Skin epidermis (tissue), 12 donors: ENCODE data around the gene UBASH3B.

Source experiments
- H3K27ac ChIP-seq, 21 experiments: fragments of 200-600 bp; sonication (generic) in 11 of 21; one replicate each; pipeline ENCODE4 v1.5.0; 2020; ENCODE audit warnings: mild to moderate bottlenecking in 3 of 21, inconsistent platforms in 2 of 21, moderate library complexity in 2 of 21
- H3K4me3 ChIP-seq, 7 experiments: fragments of 200-600 bp; sonication (generic) in 2 of 7; one replicate each; pipeline ENCODE4 v1.5.0; 2020; ENCODE audit warnings: inconsistent platforms in 2 of 7, mild to moderate bottlenecking in 2 of 7, moderate library complexity in 1 of 7

UBASH3B gene

GRCh38 chr11:122796128-122796717 is 140.7 kb downstream of the UBASH3B start:
- no peak overlapping the region for H3K27ac ChIP-seq
- no peak overlapping the region for H3K4me3 ChIP-seq

- H3K27ac ChIP-seq, result no peak overlapping the region
- no peak overlapping the region for H3K4me3 ChIP-seq
Observed at GRCh38 chr11:122797651-122798050, 142.1 kb downstream of the UBASH3B start.

GRCh38 chr11:122799406-122800105 is 144.0 kb downstream of the UBASH3B start:
- H3K27ac ChIP-seq, result no peak overlapping the region
- no peak overlapping the region for H3K4me3 ChIP-seq

GRCh38 chr11:122802876-122803275 is 147.4 kb downstream of the UBASH3B start:
- peak overlapping the region in 17 of 21 experiments; percentile 19 to 81 (median 60) for H3K27ac ChIP-seq
- H3K4me3 ChIP-seq, result no peak overlapping the region

- H3K27ac ChIP-seq, result peak overlapping the region in 20 of 21 experiments; percentile 21 to 81 (median 61)
- H3K4me3 ChIP-seq, result no peak overlapping the region
Observed at GRCh38 chr11:122803306-122803705, 147.8 kb downstream of the UBASH3B start.

GRCh38 chr11:122803716-122804115 is 148.2 kb downstream of the UBASH3B start:
- Histone ChIP-seq H3K4me3 (no peak overlapping the region), H3K27ac (peak overlapping the region in 20 of 21 experiments; percentile 5 to 81 (median 60))

- no peak overlapping the region for H3K4me3 ChIP-seq
- peak overlapping the region in 19 of 21 experiments; percentile 5 to 81 (median 61) for H3K27ac ChIP-seq
Observed at GRCh38 chr11:122804161-122804560, 148.6 kb downstream of the UBASH3B start.

- Histone ChIP-seq H3K4me3 (no peak overlapping the region), H3K27ac (peak overlapping the region in 14 of 21 experiments; percentile 12 to 81 (median 64))
Observed at GRCh38 chr11:122804796-122805195, 149.3 kb downstream of the UBASH3B start.

- no peak overlapping the region for H3K4me3 ChIP-seq
- peak overlapping the region in 16 of 21 experiments; percentile 15 to 65 (median 56) for H3K27ac ChIP-seq
Observed at GRCh38 chr11:122807731-122808477, 152.4 kb downstream of the UBASH3B start.

- peak overlapping the region in 16 of 21 experiments; percentile 15 to 65 (median 56) for H3K27ac ChIP-seq
- H3K4me3 ChIP-seq, result no peak overlapping the region
Observed at GRCh38 chr11:122808478-122808869, 153.0 kb downstream of the UBASH3B start.

GRCh38 chr11:122809866-122810265 is 154.3 kb downstream of the UBASH3B start:
- Histone ChIP-seq H3K4me3 (no peak overlapping the region), H3K27ac (no peak overlapping the region)

- no peak overlapping the region for H3K4me3 ChIP-seq
Observed at GRCh38 chr11:122811721-122812120, 156.2 kb downstream of the UBASH3B start.

GRCh38 chr11:122812638-122813037 is 157.1 kb downstream of the UBASH3B start:
- no peak overlapping the region for H3K27ac ChIP-seq

More at GRCh38 chr11:122811721-122812120, 156.2 kb downstream of the UBASH3B start:
- no peak overlapping the region for H3K27ac ChIP-seq

GRCh38 chr11:122813176-122813893 is 157.8 kb downstream of the UBASH3B start:
- no peak overlapping the region for H3K4me3 ChIP-seq
- H3K27ac ChIP-seq, result no peak overlapping the region

More at GRCh38 chr11:122812638-122813037, 157.1 kb downstream of the UBASH3B start:
- H3K4me3 ChIP-seq, result no peak overlapping the region

GRCh38 chr11:122813894-122814270 is 158.4 kb downstream of the UBASH3B start:
- Histone ChIP-seq H3K27ac (no peak overlapping the region), H3K4me3 (no peak overlapping the region)

GRCh38 chr11:122814401-122814800 is 158.9 kb downstream of the UBASH3B start:
- Histone ChIP-seq H3K27ac (no peak overlapping the region), H3K4me3 (no peak overlapping the region)

- no peak overlapping the region for H3K27ac ChIP-seq
Observed at GRCh38 chr11:122815900-122816299, 160.4 kb downstream of the UBASH3B start.

GRCh38 chr11:122816761-122817520 is 161.4 kb downstream of the UBASH3B start:
- Histone ChIP-seq H3K27ac (no peak overlapping the region), H3K4me3 (no peak overlapping the region)

More at GRCh38 chr11:122815900-122816299, 160.4 kb downstream of the UBASH3B start:
- H3K4me3 ChIP-seq, result no peak overlapping the region

- H3K4me3 ChIP-seq, result no peak overlapping the region
- H3K27ac ChIP-seq, result no peak overlapping the region
Observed at GRCh38 chr11:122820158-122820557, 164.6 kb downstream of the UBASH3B start.
